Mammary epithelial cell (primary cell): ENCODE results near the gene CHRM2.

Experiments
- CTCF ChIP-seq, 2 donors: IDR thresholded peaks in 1 of 2; conservative IDR thresholded peaks in 1 of 2; 2 replicates each; pipeline ENCODE4 v1.5.1; 2011 to 2012; ENCODE audit warnings: inconsistent platforms in 2 of 2, low read length in 2 of 2, mild to moderate bottlenecking in 2 of 2, control low read depth in 1 of 2, low read depth in 1 of 2; ENCODE audit not compliant: insufficient read depth in 1 of 2; ENCODE audit errors: extremely low read depth in 1 of 2
- EZH2 ChIP-seq: IDR thresholded peaks from 2 replicates; pipeline ENCODE4 v1.6.1; 2012; ENCODE audit warnings: low read length, inconsistent platforms, borderline replicate concordance

DNA sequence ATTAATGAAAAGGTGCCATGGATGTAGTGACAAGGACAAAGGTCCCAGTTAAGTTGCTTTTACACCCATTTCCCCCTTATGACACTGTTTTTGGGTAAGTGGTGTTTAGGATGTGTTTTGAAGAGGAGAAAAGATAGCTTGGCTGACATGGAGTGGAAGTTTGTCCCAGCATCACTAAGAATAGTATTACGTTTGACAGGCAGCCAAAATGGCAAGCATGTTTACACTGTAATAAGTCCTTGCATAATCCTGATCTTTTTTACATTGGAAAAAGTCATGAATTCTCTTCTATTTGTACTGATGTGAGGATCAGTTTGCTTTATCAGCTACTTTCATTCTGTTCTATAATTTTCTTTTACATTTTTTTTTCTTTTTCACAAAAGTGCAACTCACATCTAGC is 137.8 kb downstream of the CHRM2 start:
- TF ChIP-seq EZH2 = no peak
- no peak for TF ChIP-seq CTCF (conservative IDR thresholded peaks at IDR 0.05 in 1 of 2, IDR thresholded peaks at IDR 0.05 in 1 of 2; ENCODE audit: extremely low read depth in 1 of 2, insufficient read depth in 1 of 2, low read depth in 1 of 2, low read length in 2 of 2)
